ENCODE data around the gene PTCHD4.

Gene PTCHD4

GRCh38 chr6:48099713-48100587 lies 11.0 kb downstream of the PTCHD4 start:
- no peak for DNase-seq (ENCODE audit: low read depth)

GRCh38 chr6:48098923-48099322 lies 12.1 kb downstream of the PTCHD4 start:
- DNase-seq (ENCODE audit: low read depth): no peak

GRCh38 chr6:48092550-48093217 lies 18.3 kb downstream of the PTCHD4 start:
- DNase-seq (ENCODE audit: low read depth): no peak

- DNase-seq (ENCODE audit: low read depth): no peak
Observed at GRCh38 chr6:48090546-48090945, 20.5 kb downstream of the PTCHD4 start.

GRCh38 chr6:48087448-48087847 lies 23.5 kb downstream of the PTCHD4 start:
- no peak for DNase-seq (ENCODE audit: low read depth)

GRCh38 chr6:48086187-48086586 lies 24.8 kb downstream of the PTCHD4 start:
- no peak for DNase-seq (ENCODE audit: low read depth)

- DNase-seq (ENCODE audit: low read depth): no peak
Observed at GRCh38 chr6:48085131-48085741, 25.8 kb downstream of the PTCHD4 start.

GRCh38 chr6:48084201-48084600 lies 26.8 kb downstream of the PTCHD4 start:
- DNase-seq (ENCODE audit: low read depth): peak; percentile 57

- DNase-seq (ENCODE audit: low read depth): no peak
Observed at GRCh38 chr6:48080227-48081009, 30.6 kb downstream of the PTCHD4 start.

- no peak for DNase-seq (ENCODE audit: low read depth)
Observed at GRCh38 chr6:48078120-48078519, 32.9 kb downstream of the PTCHD4 start.

- no peak for DNase-seq (ENCODE audit: low read depth)
Observed at GRCh38 chr6:48075181-48075580, 35.8 kb downstream of the PTCHD4 start.

GRCh38 chr6:48073976-48074767 lies 36.8 kb downstream of the PTCHD4 start:
- DNase-seq (ENCODE audit: low read depth): no peak

GRCh38 chr6:48071833-48072232 lies 39.2 kb downstream of the PTCHD4 start:
- DNase-seq (ENCODE audit: low read depth): no peak

- no peak for DNase-seq (ENCODE audit: low read depth)
Observed at GRCh38 chr6:48069280-48069679, 41.7 kb downstream of the PTCHD4 start.

- DNase-seq (ENCODE audit: low read depth): no peak
Observed at GRCh38 chr6:48068278-48069251, 42.4 kb downstream of the PTCHD4 start.

- no peak for DNase-seq (ENCODE audit: low read depth)
Observed at GRCh38 chr6:48067886-48068277, 43.1 kb downstream of the PTCHD4 start.

GRCh38 chr6:48067148-48067712 lies 43.8 kb downstream of the PTCHD4 start:
- no peak for DNase-seq (ENCODE audit: low read depth)

- no peak for DNase-seq (ENCODE audit: low read depth)
Observed at GRCh38 chr6:48061265-48061990, 49.6 kb downstream of the PTCHD4 start.
